CD14-positive monocyte (primary cell): ENCODE measurements around the gene AFG1L. TPM values are rescaled to one million over a fixed set of nuclear protein-coding genes. Genes with fewer than 3 reads are reported as not detected.
"Not testable (repeated sequence)": the region's sequence is repeated elsewhere in the genome, so short reads cannot be mapped to it uniquely, and the experiment has no call there.

ENCODE experiments used
- DNase-seq, 3 donors: peaks; one replicate each; pipeline ENCODE4 v3.0.0-alpha.2; 2011 to 2022
- H2AFZ ChIP-seq: 2 replicates; pipeline ENCODE4 v1.6.0; 2012; ENCODE audit warnings: mild to moderate bottlenecking, low read depth, low read length, inconsistent platforms; ENCODE audit not compliant: insufficient read depth, poor library complexity, severe bottlenecking
- H3K27ac ChIP-seq, 2 donors: 1 replicate in 1 of 2; 2 replicates in 1 of 2; pipeline ENCODE4 v1.5.1; 2012 to 2013; ENCODE audit warnings: low read length in 2 of 2, control low read depth in 1 of 2, inconsistent platforms in 1 of 2, low read depth in 1 of 2, mild to moderate bottlenecking in 1 of 2
- H3K27me3 ChIP-seq, 2 donors: one replicate each; pipeline versions ENCODE4 v1.6.0 to v1.6.1; 2011 to 2013; ENCODE audit warnings: low read length in 2 of 2; ENCODE audit not compliant: control insufficient read depth in 2 of 2, insufficient read depth in 2 of 2
- H3K36me3 ChIP-seq, 2 donors: replicated peaks in 1 of 2; 1 replicate in 1 of 2; 2 replicates in 1 of 2; pipeline versions ENCODE4 v1.5.1 to v1.6.1; 2012 to 2013; ENCODE audit warnings: low read length in 2 of 2, control low read depth in 1 of 2, inconsistent platforms in 1 of 2, mild to moderate bottlenecking in 1 of 2; ENCODE audit not compliant: insufficient read depth in 2 of 2, control insufficient read depth in 1 of 2
- H3K4me1 ChIP-seq, 2 donors: 1 replicate in 1 of 2; 2 replicates in 1 of 2; pipeline versions ENCODE4 v1.5.1 to v1.6.1; 2012 to 2013; ENCODE audit warnings: low read length in 2 of 2, control low read depth in 1 of 2, inconsistent platforms in 1 of 2, mild to moderate bottlenecking in 1 of 2, moderate library complexity in 1 of 2; ENCODE audit not compliant: insufficient read depth in 2 of 2, control insufficient read depth in 1 of 2
- H3K4me2 ChIP-seq: replicated peaks from 2 replicates; pipeline ENCODE3; 2012; ENCODE audit warnings: low read length, moderate library complexity, mild to moderate bottlenecking; ENCODE audit not compliant: poor library complexity, severe bottlenecking; ENCODE audit errors: extremely low read depth
- H3K4me3 ChIP-seq, 3 experiments: fragments of 200-600 bp in 1 of 3; sonication (generic) in 1 of 3; replicated peaks in 1 of 3; 1 replicate in 2 of 3; 2 replicates in 1 of 3; pipeline ENCODE4 v1.5.1; 2011 to 2013; ENCODE audit warnings: low read length in 3 of 3, mild to moderate bottlenecking in 3 of 3, control low read depth in 2 of 3, low read depth in 2 of 3, inconsistent platforms in 1 of 3, moderate library complexity in 1 of 3
- H3K79me2 ChIP-seq: 2 replicates; pipeline ENCODE4 v1.6.0; 2012; ENCODE audit warnings: mild to moderate bottlenecking, control low read depth, inconsistent platforms, low read length, moderate library complexity; ENCODE audit not compliant: insufficient read depth
- H3K9ac ChIP-seq: 2 replicates; pipeline ENCODE4 v1.6.0; 2017; ENCODE audit warnings: low read length, mild to moderate bottlenecking; ENCODE audit not compliant: insufficient read depth, poor library complexity, severe bottlenecking
- H3K9me3 ChIP-seq, 2 donors: replicated peaks in 1 of 2; 1 replicate in 1 of 2; 2 replicates in 1 of 2; pipeline versions ENCODE4 v1.5.1 to v1.6.1; 2012 to 2013; ENCODE audit warnings: low read length in 2 of 2, control low read depth in 1 of 2; ENCODE audit not compliant: control insufficient read depth in 1 of 2, insufficient read depth in 1 of 2
- H4K20me1 ChIP-seq: 2 replicates; pipeline ENCODE4 v1.6.0; 2012; ENCODE audit warnings: mild to moderate bottlenecking, low read length, control low read depth, moderate library complexity; ENCODE audit not compliant: insufficient read depth
- H3K27ac Mint-ChIP-seq, 7 donors: one replicate each; pipeline ENCODE4 v1.8.0; 2020; ENCODE audit warnings: mild to moderate bottlenecking in 7 of 7, mixed read lengths in 7 of 7, moderate library complexity in 6 of 7, inconsistent platforms in 2 of 7
- H3K27me3 Mint-ChIP-seq, 3 donors: one replicate each; pipeline ENCODE4 v1.8.0; 2021 to 2022; ENCODE audit warnings: low read depth in 3 of 3, mild to moderate bottlenecking in 3 of 3, mixed read lengths in 3 of 3, moderate library complexity in 3 of 3, inconsistent platforms in 1 of 3
- H3K36me3 Mint-ChIP-seq, 2 donors: one replicate each; pipeline ENCODE4 v1.8.0; 2020; ENCODE audit warnings: mixed read lengths in 2 of 2, inconsistent platforms in 1 of 2, mild to moderate bottlenecking in 1 of 2
- H3K4me1 Mint-ChIP-seq: one replicate; pipeline ENCODE4 v1.8.0; 2020; ENCODE audit warnings: mild to moderate bottlenecking, mixed read lengths
- H3K4me3 Mint-ChIP-seq, 2 donors: one replicate each; pipeline ENCODE4 v1.8.0; 2020; ENCODE audit warnings: mild to moderate bottlenecking in 2 of 2, mixed read lengths in 2 of 2, moderate library complexity in 1 of 2
- H3K9me3 Mint-ChIP-seq, 7 donors: one replicate each; pipeline ENCODE4 v1.8.0; 2020 to 2022; ENCODE audit warnings: mixed read lengths in 7 of 7, mild to moderate bottlenecking in 6 of 7, moderate library complexity in 6 of 7, inconsistent platforms in 2 of 7
- WGBS: methylation state at CpG from one replicate; pipeline ENCODE4 v1.1.5; 2013; ENCODE audit warnings: missing lambda C conversion rate; ENCODE audit not compliant: insufficient coverage; 5-methylcytosine and 5-hydroxymethylcytosine counted together
- intact Hi-C, 2 donors: fragments of 100-400 bp; cut with micrococcal nuclease; formaldehyde crosslinking; loops; one replicate each; pipeline versions ENCODE4 v1.15.0 to v1.15.1; 2023
- polyA plus RNA-seq, 3 donors: library from polyadenylated mRNA; depleted of rRNA in 1 of 3; unstranded in 2 of 3; stranded (reverse) in 1 of 3; fragments of 300-500 nt in 2 of 3; fragments of >200 nt in 1 of 3; fragmentation: Illumina TruSeq in 2 of 3; gene quantifications; 1 replicate in 2 of 3; 2 replicates in 1 of 3; pipeline ENCODE4 v1.2.3, GENCODE V29; 2012 to 2021
- TF ChIP-seq, protein P1 (sequence below): fragments of 200-600 bp; IDR thresholded peaks from one replicate; pipeline ENCODE4 v1.8.0; 2022; ENCODE audit warnings: antibody characterized with exemption, mild to moderate bottlenecking

The AFG1L gene
- polyA plus RNA-seq, 3 donors = 0.95 to 2.8 (median 2.7) TPM

DNA sequence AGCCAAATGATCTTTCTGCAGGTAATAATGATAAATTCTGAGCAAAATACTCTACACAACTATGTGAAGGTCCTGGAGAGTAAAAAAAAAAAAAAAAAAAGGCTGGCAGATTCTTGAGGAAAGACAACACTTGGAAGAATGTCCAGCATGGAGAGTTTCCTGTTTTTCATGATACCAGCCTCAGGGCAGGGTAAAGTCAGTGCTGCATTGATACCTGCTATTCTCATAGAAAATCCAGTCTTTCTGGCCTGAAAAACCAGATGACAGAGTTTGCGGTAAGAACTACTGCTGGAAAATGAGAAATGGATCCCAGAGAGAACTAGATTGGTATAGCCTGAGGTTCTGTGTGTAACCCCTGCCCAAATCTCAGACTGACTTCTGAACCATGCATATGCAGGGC is 89.1 kb downstream of the AFG1L start:
- TF ChIP-seq, protein P1, sequence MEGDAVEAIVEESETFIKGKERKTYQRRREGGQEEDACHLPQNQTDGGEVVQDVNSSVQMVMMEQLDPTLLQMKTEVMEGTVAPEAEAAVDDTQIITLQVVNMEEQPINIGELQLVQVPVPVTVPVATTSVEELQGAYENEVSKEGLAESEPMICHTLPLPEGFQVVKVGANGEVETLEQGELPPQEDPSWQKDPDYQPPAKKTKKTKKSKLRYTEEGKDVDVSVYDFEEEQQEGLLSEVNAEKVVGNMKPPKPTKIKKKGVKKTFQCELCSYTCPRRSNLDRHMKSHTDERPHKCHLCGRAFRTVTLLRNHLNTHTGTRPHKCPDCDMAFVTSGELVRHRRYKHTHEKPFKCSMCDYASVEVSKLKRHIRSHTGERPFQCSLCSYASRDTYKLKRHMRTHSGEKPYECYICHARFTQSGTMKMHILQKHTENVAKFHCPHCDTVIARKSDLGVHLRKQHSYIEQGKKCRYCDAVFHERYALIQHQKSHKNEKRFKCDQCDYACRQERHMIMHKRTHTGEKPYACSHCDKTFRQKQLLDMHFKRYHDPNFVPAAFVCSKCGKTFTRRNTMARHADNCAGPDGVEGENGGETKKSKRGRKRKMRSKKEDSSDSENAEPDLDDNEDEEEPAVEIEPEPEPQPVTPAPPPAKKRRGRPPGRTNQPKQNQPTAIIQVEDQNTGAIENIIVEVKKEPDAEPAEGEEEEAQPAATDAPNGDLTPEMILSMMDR = no peak
- Histone ChIP-seq H3K27ac (no peak overlapping the region), H3K9me3 (no peaks in the 10 kb centered on the region), H3K4me3 (no peak overlapping the region), H3K4me1 (no peaks in the 10 kb centered on the region), H3K9ac (no peak overlapping the region), H3K27me3 (no peaks in the 10 kb centered on the region), H2AFZ (no peak overlapping the region), H4K20me1 (no peaks in the 10 kb centered on the region), H3K4me2 (no peak overlapping the region), H3K79me2 (no peaks in the 10 kb centered on the region), H3K36me3 (peaks cover 0 to 10% of the 10 kb centered on the region in 2 donors)
- intact Hi-C loops = no loop called here
- Mint-ChIP-seq H3K4me3 (no peak overlapping the region), H3K27ac (no peak overlapping the region), H3K27me3 (peaks cover 0 to 1% (median 0%) of the 10 kb centered on the region in 3 donors), H3K4me1 (no peaks in the 10 kb centered on the region), H3K9me3 (peaks cover 0 to 6% (median 0%) of the 10 kb centered on the region in 7 donors), H3K36me3 (peaks cover 10 to 20% of the 10 kb centered on the region in 2 donors)
- no peak for DNase-seq
- 100% methylated on average over 1 of the region's 1 CpG for WGBS

DNA sequence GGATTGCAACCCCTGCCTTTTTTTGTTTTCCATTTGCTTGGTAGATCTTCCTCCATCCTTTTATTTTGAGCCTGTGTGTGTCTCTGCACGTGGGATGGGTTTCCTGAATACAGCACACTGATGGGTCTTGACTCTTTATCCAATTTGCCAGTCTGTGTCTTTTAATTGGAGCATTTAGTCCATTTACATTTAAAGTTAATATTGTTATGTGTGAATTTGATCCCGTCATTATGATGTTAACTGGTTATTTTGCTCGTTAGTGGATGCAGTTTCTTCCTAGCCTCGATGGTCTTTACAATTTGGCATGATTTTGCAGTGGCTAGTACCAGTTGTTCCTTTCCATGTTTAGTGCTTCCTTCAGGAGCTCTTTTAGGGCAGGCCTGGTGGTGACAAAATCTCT is 94.3 kb downstream of the AFG1L start:
- H3K27ac ChIP-seq, H3K4me3 Mint-ChIP-seq, H3K4me3 ChIP-seq, DNase-seq, H3K79me2 ChIP-seq, H3K4me1 ChIP-seq, H3K4me2 ChIP-seq, H3K9ac ChIP-seq, H3K4me1 Mint-ChIP-seq, H2AFZ ChIP-seq, H3K36me3 ChIP-seq, H3K27ac Mint-ChIP-seq, intact Hi-C loops, H4K20me1 ChIP-seq, H3K27me3 Mint-ChIP-seq, H3K36me3 Mint-ChIP-seq, H3K9me3 ChIP-seq, H3K27me3 ChIP-seq: not testable (repeated sequence)
- H3K9me3 Mint-ChIP-seq = peaks cover 0 to 16% (median 4%) of the 10 kb centered on the region in 7 donors
- no CpG with 5 or more reads among the region's 4 CpGs for WGBS
